A549 (cell line): ENCODE measurements around the gene GALNT7. TPM values are rescaled to one million over a fixed set of nuclear protein-coding genes. Genes with fewer than 3 reads are reported as not detected.

Experiments used
- ATAC-seq, 2 experiments: fragments of 200-7000 bp in 1 of 2; fragments of >200 bp in 1 of 2; cut with Nextera tagmentation in 1 of 2; cut with Tn5 transposase in 1 of 2; 3 replicates each; pipeline versions ENCODE4 v1.8.0 to v1.9.1; 2018 to 2020; ENCODE audit warnings: mild to moderate bottlenecking in 1 of 2, moderate library complexity in 1 of 2
- CTCF ChIA-PET: fragments of 300-600 bp; sonication (Branson Sonifier 250); formaldehyde crosslinking; extraction: SDS; loops from one replicate; lab custom pipeline; 2021; ENCODE audit warnings: antibody characterized with exemption, inconsistent platforms; lab: Yijun Ruan, JAX
- POLR2A ChIA-PET: fragments of 350-600 bp; formaldehyde crosslinking; extraction: SDS; loops from one replicate; lab custom pipeline; 2021; ENCODE audit warnings: antibody characterized with exemption, inconsistent platforms; lab: Yijun Ruan, JAX
- DNase-seq, 2 experiments: peaks; one replicate each; pipeline versions ENCODE4 v3.0.0 to v3.0.0-alpha.2; 2011 to 2016; ENCODE audit warnings: low read depth in 1 of 2, low spot score in 1 of 2
- FAIRE-seq: peaks from 2 replicates; lab custom pipeline; 2011; peaks lifted over from hg19 to GRCh38; lab: Jason Lieb, UNC
- H3K27ac ChIP-seq, 2 experiments: fragments of >200 bp; sonication (Bioruptor Twin); formaldehyde crosslinking; 3 replicates each; pipeline ENCODE4 v1.5.1; 2016 to 2017
- H3K4me1 ChIP-seq: fragments of >200 bp; sonication (Bioruptor Twin); formaldehyde crosslinking; 3 replicates; pipeline ENCODE4 v1.6.1; 2016
- H3K4me2 ChIP-seq: fragments of >200 bp; sonication (Bioruptor Twin); formaldehyde crosslinking; 3 replicates; pipeline ENCODE4 v1.6.1; 2016
- H3K4me3 ChIP-seq: fragments of >200 bp; sonication (Bioruptor Twin); formaldehyde crosslinking; 3 replicates; pipeline ENCODE4 v1.5.1; 2016
- H3K9me3 ChIP-seq: fragments of >200 bp; sonication (Bioruptor Twin); formaldehyde crosslinking; 3 replicates; pipeline ENCODE4 v1.6.1; 2016
- BHLHE40 ChIP-seq: IDR thresholded peaks from 2 replicates; pipeline ENCODE4 v1.6.1; 2012; ENCODE audit warnings: low read depth, low read length, inconsistent platforms
- CBX2 ChIP-seq: fragments of 200-600 bp; sonication (generic); IDR thresholded peaks from 2 replicates; pipeline ENCODE4 v1.6.1; 2016; ENCODE audit warnings: low read depth, mild to moderate bottlenecking, borderline replicate concordance
- CHD2 ChIP-seq: fragments of 150-350 bp; IDR thresholded peaks from 2 replicates; pipeline ENCODE4 v1.6.1; 2014; ENCODE audit warnings: low read length; ENCODE audit not compliant: partially characterized antibody
- CHD4 ChIP-seq: fragments of 200-600 bp; sonication (generic); IDR thresholded peaks from 2 replicates; pipeline ENCODE4 v1.6.1; 2016; ENCODE audit warnings: antibody characterized with exemption, mild to moderate bottlenecking, borderline replicate concordance
- EHF ChIP-seq: fragments of 250-450 bp; sonication (Bioruptor Pico); IDR thresholded peaks from 2 replicates; pipeline ENCODE4 v1.5.0; 2020; ENCODE audit warnings: mild to moderate bottlenecking
- EP300 ChIP-seq, 2 experiments: fragments of >200 bp; sonication (Bioruptor Twin); formaldehyde crosslinking; IDR thresholded peaks; 2 replicates in 1 of 2; 3 replicates in 1 of 2; pipeline ENCODE4 v1.6.1; 2016 to 2017
- GATA3 ChIP-seq: IDR thresholded peaks from 2 replicates; pipeline ENCODE4 v1.6.1; 2012; ENCODE audit warnings: borderline replicate concordance
- HEYL ChIP-seq: fragments of 250-450 bp; sonication (Bioruptor Pico); IDR thresholded peaks from 2 replicates; pipeline ENCODE4 v1.8.0; 2021; ENCODE audit warnings: mild to moderate bottlenecking, moderate library complexity
- HOXA7 ChIP-seq: fragments of 250-450 bp; sonication (Bioruptor Pico); IDR thresholded peaks from 2 replicates; pipeline ENCODE4 v1.5.0; 2020; ENCODE audit warnings: mild to moderate bottlenecking, moderate library complexity
- HOXB13 ChIP-seq: fragments of 250-450 bp; sonication (Bioruptor Pico); IDR thresholded peaks from 2 replicates; pipeline ENCODE4 v1.5.0; 2020; ENCODE audit warnings: low read depth, mild to moderate bottlenecking, moderate library complexity
- HOXB5 ChIP-seq: fragments of 250-450 bp; sonication (Bioruptor Pico); IDR thresholded peaks from 2 replicates; pipeline ENCODE4 v1.5.0; 2020; ENCODE audit warnings: mild to moderate bottlenecking, moderate library complexity
- JUN ChIP-seq, 2 experiments: fragments of >200 bp; sonication (Bioruptor Twin); formaldehyde crosslinking; IDR thresholded peaks; 2 replicates in 1 of 2; 3 replicates in 1 of 2; pipeline ENCODE4 v1.6.1; 2016 to 2017
- KDM1A ChIP-seq: fragments of 200-600 bp; sonication (generic); IDR thresholded peaks from 2 replicates; pipeline ENCODE4 v1.6.1; 2016; ENCODE audit warnings: low read depth, mild to moderate bottlenecking
- KDM5A ChIP-seq: fragments of 200-600 bp; sonication (generic); IDR thresholded peaks from 2 replicates; pipeline ENCODE4 v1.6.1; 2016; ENCODE audit warnings: antibody characterized with exemption, mild to moderate bottlenecking
- MAZ ChIP-seq: fragments of 150-350 bp; IDR thresholded peaks from 2 replicates; pipeline ENCODE4 v1.6.1; 2014; ENCODE audit warnings: antibody characterized with exemption, low read depth, low read length, borderline replicate concordance
- MYC ChIP-seq: IDR thresholded peaks from 2 replicates; pipeline ENCODE4 v1.6.1; 2012; ENCODE audit warnings: mild to moderate bottlenecking, inconsistent platforms, low read length, improper control_type of control experiment, borderline replicate concordance
- NFE2L2 ChIP-seq: fragments of 150-350 bp; conservative IDR thresholded peaks from 2 replicates; pipeline ENCODE4 v1.6.1; 2014; ENCODE audit warnings: low read length
- NR3C1 ChIP-seq: fragments of >200 bp; sonication (Bioruptor Twin); formaldehyde crosslinking; IDR thresholded peaks from 3 replicates; pipeline ENCODE4 v1.6.1; 2017
- POLR2AphosphoS2 ChIP-seq: conservative IDR thresholded peaks from 2 replicates; pipeline ENCODE4 v1.6.1; 2012; ENCODE audit warnings: low read length, improper control_type of control experiment, inconsistent platforms
- RAD21 ChIP-seq, 2 experiments: fragments of >200 bp in 1 of 2; sonication (Bioruptor Twin) in 1 of 2; formaldehyde crosslinking in 1 of 2; IDR thresholded peaks in 1 of 2; conservative IDR thresholded peaks in 1 of 2; 2 replicates in 1 of 2; 3 replicates in 1 of 2; pipeline ENCODE4 v1.6.1; 2012 to 2018; ENCODE audit warnings: inconsistent platforms in 1 of 2
- RFX5 ChIP-seq: fragments of 450-650 bp; IDR thresholded peaks from 2 replicates; pipeline ENCODE4 v1.7.1; 2014; ENCODE audit warnings: antibody characterized with exemption, mild to moderate bottlenecking, moderate library complexity
- SMC3 ChIP-seq: fragments of >200 bp; sonication (Bioruptor Twin); formaldehyde crosslinking; IDR thresholded peaks from 3 replicates; pipeline ENCODE4 v1.6.1; 2018; ENCODE audit warnings: inconsistent platforms
- TFCP2L1 ChIP-seq: fragments of 250-450 bp; sonication (Bioruptor Pico); IDR thresholded peaks from 2 replicates; pipeline ENCODE4 v1.5.0; 2021; ENCODE audit warnings: mild to moderate bottlenecking
- ZC3H11A ChIP-seq: fragments of 450-650 bp; IDR thresholded peaks from 2 replicates; pipeline ENCODE4 v1.6.1; 2014; ENCODE audit warnings: antibody characterized with exemption, mild to moderate bottlenecking
- ZFP36 ChIP-seq: fragments of 450-650 bp; IDR thresholded peaks from 2 replicates; pipeline ENCODE4 v1.6.1; 2014; ENCODE audit warnings: borderline replicate concordance; ENCODE audit not compliant: partially characterized antibody
- WGBS: methylation state at CpG from one replicate; pipeline ENCODE4 v1.1.6; 2017; ENCODE audit errors: missing lambda C conversion rate; 5-methylcytosine and 5-hydroxymethylcytosine counted together
- polyA plus RNA-seq, 4 experiments: library from polyadenylated mRNA; depleted of rRNA in 3 of 4; stranded (reverse); fragments of >200 nt; fragmentation: RNase III in 1 of 4; extraction: RNeasy Plus Mini Kit Qiagen cat#74134 plus additional on column Dnase treatment in 1 of 4; gene quantifications; 2 replicates in 3 of 4; 3 replicates in 1 of 4; pipeline ENCODE4 v1.2.3, GENCODE V29; 2011 to 2017
- TF ChIP-seq, protein P1 (sequence below): fragments of 450-650 bp; IDR thresholded peaks from 2 replicates; pipeline ENCODE4 v1.6.1; 2014; ENCODE audit warnings: antibody characterized with exemption
- TF ChIP-seq, protein P2 (sequence below): fragments of 200-600 bp; sonication (generic); IDR thresholded peaks from 2 replicates; pipeline ENCODE4 v1.6.1; 2016; ENCODE audit warnings: antibody characterized with exemption, mild to moderate bottlenecking, moderate library complexity
- TF ChIP-seq, protein P3 (sequence below): fragments of 250-450 bp; sonication (Bioruptor Pico); IDR thresholded peaks from 2 replicates; pipeline ENCODE4 v1.5.0; 2020; ENCODE audit warnings: low read depth, mild to moderate bottlenecking, moderate library complexity
- TF ChIP-seq, protein P4 (sequence below): IDR thresholded peaks from 2 replicates; pipeline ENCODE4 v1.6.1; 2012

Gene GALNT7
- polyA plus RNA-seq, 2 of the 4 experiments (the other 2 are of a cell fraction) = 28.8 to 63.6 TPM

DNA sequence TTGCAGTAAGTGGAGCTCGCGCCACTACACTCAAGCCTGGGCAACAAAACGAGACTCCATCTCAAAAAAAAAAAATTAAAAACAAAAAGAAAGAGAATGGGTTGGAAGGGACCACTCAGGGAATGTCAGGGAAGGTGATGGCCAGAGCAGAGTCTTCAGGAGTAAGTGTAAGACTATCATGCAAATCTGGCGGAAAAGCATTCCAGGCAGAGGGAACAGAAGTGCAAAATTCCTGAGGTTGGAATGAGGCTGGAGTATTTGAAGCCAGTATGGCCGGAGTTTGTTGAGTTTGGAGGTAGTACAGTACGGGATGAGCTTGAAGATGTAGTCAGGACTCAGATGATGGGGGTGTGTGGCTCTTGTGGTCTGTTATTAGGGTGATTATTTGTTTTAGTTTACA, 7.4 kb downstream of the GALNT7 start:
- no peak overlapping the region for H3K27ac ChIP-seq
- ChIA-PET POLR2A (no interaction called here), CTCF (interaction anchor here (1.0 to 3.1 kb wide), 3 partner anchors 82 to 163 kb away, joined by 3 to 10 read pairs (median 5); no protein-coding TSS in a partner anchor)
- no peak for ATAC-seq
- no peak overlapping the region for H3K4me2 ChIP-seq
- peaks cover 81% of the 10 kb centered on the region for H3K4me1 ChIP-seq
- no peak for DNase-seq
- no peak overlapping the region for H3K4me3 ChIP-seq
- FAIRE-seq = no peak
- WGBS = 85% methylated on average over 6 of the region's 6 CpGs
- H3K9me3 ChIP-seq = no peaks in the 10 kb centered on the region
- no peak for TF ChIP-seq POLR2AphosphoS2
- TF ChIP-seq MYC = no peak
- no peak for TF ChIP-seq HOXB5 (CRISPR knock-in tag)
- TF ChIP-seq, protein P1, sequence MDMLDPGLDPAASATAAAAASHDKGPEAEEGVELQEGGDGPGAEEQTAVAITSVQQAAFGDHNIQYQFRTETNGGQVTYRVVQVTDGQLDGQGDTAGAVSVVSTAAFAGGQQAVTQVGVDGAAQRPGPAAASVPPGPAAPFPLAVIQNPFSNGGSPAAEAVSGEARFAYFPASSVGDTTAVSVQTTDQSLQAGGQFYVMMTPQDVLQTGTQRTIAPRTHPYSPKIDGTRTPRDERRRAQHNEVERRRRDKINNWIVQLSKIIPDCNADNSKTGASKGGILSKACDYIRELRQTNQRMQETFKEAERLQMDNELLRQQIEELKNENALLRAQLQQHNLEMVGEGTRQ = no peak
- TF ChIP-seq, protein P2, sequence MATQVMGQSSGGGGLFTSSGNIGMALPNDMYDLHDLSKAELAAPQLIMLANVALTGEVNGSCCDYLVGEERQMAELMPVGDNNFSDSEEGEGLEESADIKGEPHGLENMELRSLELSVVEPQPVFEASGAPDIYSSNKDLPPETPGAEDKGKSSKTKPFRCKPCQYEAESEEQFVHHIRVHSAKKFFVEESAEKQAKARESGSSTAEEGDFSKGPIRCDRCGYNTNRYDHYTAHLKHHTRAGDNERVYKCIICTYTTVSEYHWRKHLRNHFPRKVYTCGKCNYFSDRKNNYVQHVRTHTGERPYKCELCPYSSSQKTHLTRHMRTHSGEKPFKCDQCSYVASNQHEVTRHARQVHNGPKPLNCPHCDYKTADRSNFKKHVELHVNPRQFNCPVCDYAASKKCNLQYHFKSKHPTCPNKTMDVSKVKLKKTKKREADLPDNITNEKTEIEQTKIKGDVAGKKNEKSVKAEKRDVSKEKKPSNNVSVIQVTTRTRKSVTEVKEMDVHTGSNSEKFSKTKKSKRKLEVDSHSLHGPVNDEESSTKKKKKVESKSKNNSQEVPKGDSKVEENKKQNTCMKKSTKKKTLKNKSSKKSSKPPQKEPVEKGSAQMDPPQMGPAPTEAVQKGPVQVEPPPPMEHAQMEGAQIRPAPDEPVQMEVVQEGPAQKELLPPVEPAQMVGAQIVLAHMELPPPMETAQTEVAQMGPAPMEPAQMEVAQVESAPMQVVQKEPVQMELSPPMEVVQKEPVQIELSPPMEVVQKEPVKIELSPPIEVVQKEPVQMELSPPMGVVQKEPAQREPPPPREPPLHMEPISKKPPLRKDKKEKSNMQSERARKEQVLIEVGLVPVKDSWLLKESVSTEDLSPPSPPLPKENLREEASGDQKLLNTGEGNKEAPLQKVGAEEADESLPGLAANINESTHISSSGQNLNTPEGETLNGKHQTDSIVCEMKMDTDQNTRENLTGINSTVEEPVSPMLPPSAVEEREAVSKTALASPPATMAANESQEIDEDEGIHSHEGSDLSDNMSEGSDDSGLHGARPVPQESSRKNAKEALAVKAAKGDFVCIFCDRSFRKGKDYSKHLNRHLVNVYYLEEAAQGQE = no peak
- no peak for TF ChIP-seq GATA3
- TF ChIP-seq BHLHE40 = no peak
- TF ChIP-seq MAZ = no peak
- TF ChIP-seq HOXA7 (CRISPR knock-in tag) = no peak
- TF ChIP-seq NR3C1 = no peak
- no peak for TF ChIP-seq HEYL (CRISPR knock-in tag)
- no peak for TF ChIP-seq CHD4
- no peak for TF ChIP-seq ZC3H11A
- TF ChIP-seq SMC3 = no peak
- no peak for TF ChIP-seq JUN (IDR thresholded peaks at IDR 0.05)
- TF ChIP-seq, protein P3, sequence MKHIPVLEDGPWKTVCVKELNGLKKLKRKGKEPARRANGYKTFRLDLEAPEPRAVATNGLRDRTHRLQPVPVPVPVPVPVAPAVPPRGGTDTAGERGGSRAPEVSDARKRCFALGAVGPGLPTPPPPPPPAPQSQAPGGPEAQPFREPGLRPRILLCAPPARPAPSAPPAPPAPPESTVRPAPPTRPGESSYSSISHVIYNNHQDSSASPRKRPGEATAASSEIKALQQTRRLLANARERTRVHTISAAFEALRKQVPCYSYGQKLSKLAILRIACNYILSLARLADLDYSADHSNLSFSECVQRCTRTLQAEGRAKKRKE = no peak
- TF ChIP-seq TFCP2L1 (CRISPR knock-in tag) = no peak
- TF ChIP-seq ZFP36 = no peak

DNA sequence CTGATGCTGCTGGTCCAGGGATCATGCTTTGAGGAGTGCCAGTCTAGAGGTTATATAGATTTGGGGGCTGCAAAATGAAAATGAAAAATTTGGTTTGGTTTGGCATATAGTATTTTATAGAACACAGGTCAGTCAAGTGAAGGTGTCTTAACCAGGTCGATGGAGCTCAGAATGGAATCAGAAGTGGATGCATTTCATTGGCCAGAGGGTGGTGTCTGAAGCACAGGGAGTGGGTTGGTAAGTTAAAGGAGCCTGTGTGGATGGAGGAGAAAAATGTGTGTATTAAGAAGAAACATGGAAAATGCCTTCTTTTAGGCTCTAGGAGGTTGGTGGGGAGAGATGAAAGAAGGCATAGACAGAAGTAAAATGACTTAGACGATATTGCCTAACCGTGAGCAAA, 8.6 kb downstream of the GALNT7 start:
- ChIA-PET CTCF (interaction anchor here (0.8 to 3.1 kb wide), 2 partner anchors 30 to 80 kb away, joined by 3 to 10 read pairs; no protein-coding TSS in a partner anchor), POLR2A (no interaction called here)
- Histone ChIP-seq H3K9me3 (no peaks in the 10 kb centered on the region), H3K4me2 (no peak overlapping the region), H3K4me3 (no peak overlapping the region), H3K27ac (no peak overlapping the region), H3K4me1 (peaks cover 80% of the 10 kb centered on the region)
- ATAC-seq = peak; percentile 50 to 54; a peak in 2 of 6 replicates
- FAIRE-seq = no peak
- 69% methylated on average over 3 of the region's 3 CpGs for WGBS
- no peak for DNase-seq
- TF ChIP-seq GATA3 (no peak), RFX5 (no peak), KDM1A (no peak), HEYL (CRISPR knock-in tag) (no peak), MYC (no peak), EHF (no peak), CBX2 (no peak), EP300 (IDR thresholded peaks at IDR 0.05) (no peak), RAD21 (conservative IDR thresholded peaks at IDR 0.05 in 1 of 2, IDR thresholded peaks at IDR 0.05 in 1 of 2) (no peak), CHD2 (no peak), HOXB13 (no peak), CHD4 (no peak), NFE2L2 (no peak), KDM5A (no peak)
- TF ChIP-seq, protein P3 = no peak
- TF ChIP-seq, protein P4, sequence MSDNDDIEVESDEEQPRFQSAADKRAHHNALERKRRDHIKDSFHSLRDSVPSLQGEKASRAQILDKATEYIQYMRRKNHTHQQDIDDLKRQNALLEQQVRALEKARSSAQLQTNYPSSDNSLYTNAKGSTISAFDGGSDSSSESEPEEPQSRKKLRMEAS = no peak
